GM23248 (cell line): ENCODE measurements around the gene SH3RF3.

Experiments used
- EZH2 ChIP-seq: fragments of 200-600 bp; sonication (generic); IDR thresholded peaks from 2 replicates; pipeline ENCODE4 v1.6.1; 2018; ENCODE audit warnings: antibody characterized with exemption, mild to moderate bottlenecking; ENCODE audit not compliant: insufficient read depth, poor library complexity, severe bottlenecking
- EZH2phosphoT487 ChIP-seq: fragments of 200-600 bp; sonication (generic); IDR thresholded peaks from 2 replicates; pipeline ENCODE4 v1.6.1; 2018; ENCODE audit warnings: antibody characterized with exemption, moderate library complexity, mild to moderate bottlenecking, low read depth; ENCODE audit not compliant: insufficient read depth

- TF ChIP-seq EZH2: no peak
- no peak for TF ChIP-seq EZH2phosphoT487
Observed at GRCh38 chr2:109525836-109526235, 396.8 kb downstream of the SH3RF3 start.
